SK-N-SH (cell line): Measurements from ENCODE around the gene FAM236B.
"Not testable (repeated sequence)": the region's sequence is repeated elsewhere in the genome, so short reads cannot be mapped to it uniquely, and the experiment has no call there.

Experiments used
- CTCF ChIP-seq: fragments of 200-600 bp; sonication (generic); IDR thresholded peaks from 2 replicates; pipeline ENCODE4 v1.6.1; 2017; ENCODE audit warnings: antibody characterized with exemption, mild to moderate bottlenecking, moderate library complexity
- EP300 ChIP-seq, 2 experiments: IDR thresholded peaks; 2 replicates each; pipeline versions ENCODE4 v1.4.0 to v1.6.1; 2012; ENCODE audit warnings: borderline replicate concordance in 1 of 2, low read depth in 1 of 2, low read length in 1 of 2
- JUND ChIP-seq: IDR thresholded peaks from 2 replicates; pipeline ENCODE4 v1.4.0; 2012
- POLR2AphosphoS5 ChIP-seq: IDR thresholded peaks from 2 replicates; pipeline ENCODE4 v1.6.1; 2012; ENCODE audit warnings: low read depth, low read length
- RCOR1 ChIP-seq: fragments of 150-350 bp; IDR thresholded peaks from 2 replicates; pipeline ENCODE4 v1.6.1; 2017; ENCODE audit warnings: antibody characterized with exemption, low read length
- TAF1 ChIP-seq: IDR thresholded peaks from 2 replicates; pipeline ENCODE4 v1.6.1; 2012; ENCODE audit warnings: low read depth, mild to moderate bottlenecking, low read length, moderate library complexity, borderline replicate concordance
- USF2 ChIP-seq: fragments of 150-350 bp; IDR thresholded peaks from 2 replicates; pipeline ENCODE4 v1.6.1; 2017; ENCODE audit warnings: antibody characterized with exemption, low read length, low read depth, borderline replicate concordance

GRCh38 chrX:72733636-72734035 is 48.8 kb downstream of the FAM236B start:
- TF ChIP-seq EP300 (IDR thresholded peaks at IDR 0.05; ENCODE audit: borderline replicate concordance in 1 of 2, low read depth in 1 of 2, low read length in 1 of 2); CTCF; TAF1; POLR2AphosphoS5; RCOR1; USF2; JUND: not testable (repeated sequence)
